ENCODE results near the gene MOG. TPM values are rescaled to one million over a fixed set of nuclear protein-coding genes. Genes with fewer than 3 reads are reported as not detected.

The MOG gene
- total and polyA plus RNA-seq, 2 donors (not counting 1 experiment from before 2014, with no cell fraction given): not detected

- Mint-ChIP-seq H3K4me3 (no peak overlapping the region), H3K9me3 (ENCODE audit: insufficient read depth) (no peaks in the 10 kb centered on the region), H3K27me3 (peaks cover 7% of the 10 kb centered on the region), H3K27ac (no peak overlapping the region), H3K4me1 (no peaks in the 10 kb centered on the region)
- Histone ChIP-seq H3K4me2 (replicated peaks; ENCODE audit: low read depth, low read length, poor library complexity, severe bottlenecking) (no peak overlapping the region), H3K79me2 (ENCODE audit: control insufficient read depth, insufficient read depth, low read length) (no peaks in the 10 kb centered on the region), H3K27me3 (replicated peaks in 1 of 4; ENCODE audit: control extremely low read depth in 1 of 4, control insufficient read depth in 3 of 4, insufficient read depth in 4 of 4, low read length in 3 of 4) (peaks cover 0 to 23% (median 10%) of the 10 kb centered on the region in 4 experiments), H3K4me1 (ENCODE audit: control insufficient read depth in 2 of 2, insufficient read depth in 2 of 2, low read length in 2 of 2) (no peaks in the 10 kb centered on the region), H3K9me3 (ENCODE audit: control extremely low read depth in 1 of 3, control insufficient read depth in 2 of 3, insufficient read depth in 1 of 3, low read length in 2 of 3) (no peaks in the 10 kb centered on the region), H3K4me3 (ENCODE audit: control extremely low read depth in 1 of 5, extremely low read depth in 1 of 5, insufficient read depth in 1 of 5, low read depth in 2 of 5, low read length in 4 of 5) (no peak overlapping the region), H4K20me1 (ENCODE audit: control insufficient read depth, insufficient read depth, low read length, poor library complexity, severe bottlenecking) (no peaks in the 10 kb centered on the region), H3K27ac (ENCODE audit: low read length in 2 of 2) (no peak overlapping the region), H3K36me3 (replicated peaks in 1 of 2; ENCODE audit: control extremely low read depth in 1 of 2, control insufficient read depth in 1 of 2, extremely low read depth in 1 of 2, insufficient read depth in 2 of 2, low read length in 1 of 2) (no peaks in the 10 kb centered on the region), H2AFZ (ENCODE audit: insufficient read depth, low read depth, low read length, poor library complexity, severe bottlenecking) (no peak overlapping the region), H3K9ac (ENCODE audit: low read length) (no peak overlapping the region)
- ATAC-seq (ENCODE audit: low read depth) (no peak), DNase-seq (no peak)
- 76% methylated on average over 4 of the region's 8 CpGs for WGBS (ENCODE audit: insufficient coverage)
- POLR2A ChIA-PET: interaction anchor here (0.6 kb wide), 1 partner anchor 1907 kb away, joined by 8 read pairs; no protein-coding TSS in a partner anchor
- CTCF ChIA-PET: interaction anchor here (1.2 to 8.1 kb wide), 2 partner anchors 14 to 25 kb away, joined by 3 to 87 read pairs; no protein-coding TSS in a partner anchor
- TF ChIP-seq, protein P1, sequence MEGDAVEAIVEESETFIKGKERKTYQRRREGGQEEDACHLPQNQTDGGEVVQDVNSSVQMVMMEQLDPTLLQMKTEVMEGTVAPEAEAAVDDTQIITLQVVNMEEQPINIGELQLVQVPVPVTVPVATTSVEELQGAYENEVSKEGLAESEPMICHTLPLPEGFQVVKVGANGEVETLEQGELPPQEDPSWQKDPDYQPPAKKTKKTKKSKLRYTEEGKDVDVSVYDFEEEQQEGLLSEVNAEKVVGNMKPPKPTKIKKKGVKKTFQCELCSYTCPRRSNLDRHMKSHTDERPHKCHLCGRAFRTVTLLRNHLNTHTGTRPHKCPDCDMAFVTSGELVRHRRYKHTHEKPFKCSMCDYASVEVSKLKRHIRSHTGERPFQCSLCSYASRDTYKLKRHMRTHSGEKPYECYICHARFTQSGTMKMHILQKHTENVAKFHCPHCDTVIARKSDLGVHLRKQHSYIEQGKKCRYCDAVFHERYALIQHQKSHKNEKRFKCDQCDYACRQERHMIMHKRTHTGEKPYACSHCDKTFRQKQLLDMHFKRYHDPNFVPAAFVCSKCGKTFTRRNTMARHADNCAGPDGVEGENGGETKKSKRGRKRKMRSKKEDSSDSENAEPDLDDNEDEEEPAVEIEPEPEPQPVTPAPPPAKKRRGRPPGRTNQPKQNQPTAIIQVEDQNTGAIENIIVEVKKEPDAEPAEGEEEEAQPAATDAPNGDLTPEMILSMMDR (IDR thresholded peaks at IDR 0.05): no peak
- no peak for TF ChIP-seq EZH2 (IDR thresholded peaks at IDR 0.05; ENCODE audit: borderline replicate concordance, insufficient read depth, low read depth, low read length, poor library complexity, severe bottlenecking)
- intact Hi-C loops (cut with micrococcal nuclease): no loop called here
Measured at GRCh38 chr6:29665942-29666825, 9.3 kb downstream of the MOG start.

- Mint-ChIP-seq H3K4me1 (no peaks in the 10 kb centered on the region), H3K27me3 (peaks cover 6% of the 10 kb centered on the region), H3K9me3 (ENCODE audit: insufficient read depth) (no peaks in the 10 kb centered on the region), H3K27ac (no peak overlapping the region), H3K4me3 (no peak overlapping the region)
- H3K4me1 ChIP-seq (ENCODE audit: control insufficient read depth in 2 of 2, insufficient read depth in 2 of 2, low read length in 2 of 2): no peaks in the 10 kb centered on the region
- H3K4me2 ChIP-seq (replicated peaks; ENCODE audit: low read depth, low read length, poor library complexity, severe bottlenecking): no peak overlapping the region
- H2AFZ ChIP-seq (ENCODE audit: insufficient read depth, low read depth, low read length, poor library complexity, severe bottlenecking): no peak overlapping the region
- CTCF ChIA-PET: interaction anchor here (8.1 kb wide), 1 partner anchor 15 kb away, joined by 87 read pairs; no protein-coding TSS in a partner anchor
- no peaks in the 10 kb centered on the region for H4K20me1 ChIP-seq (ENCODE audit: control insufficient read depth, insufficient read depth, low read length, poor library complexity, severe bottlenecking)
- peaks cover 0 to 26% (median 10%) of the 10 kb centered on the region in 4 experiments for H3K27me3 ChIP-seq (replicated peaks in 1 of 4; ENCODE audit: control extremely low read depth in 1 of 4, control insufficient read depth in 3 of 4, insufficient read depth in 4 of 4, low read length in 3 of 4)
- intact Hi-C loops (cut with micrococcal nuclease): no loop called here
- DNase-seq (no peak), ATAC-seq (ENCODE audit: low read depth) (no peak)
- no peaks in the 10 kb centered on the region for H3K9me3 ChIP-seq (ENCODE audit: control extremely low read depth in 1 of 3, control insufficient read depth in 2 of 3, insufficient read depth in 1 of 3, low read length in 2 of 3)
- no CpG with 5 or more reads among the region's 1 CpG for WGBS (ENCODE audit: insufficient coverage)
- no peak for TF ChIP-seq EZH2 (IDR thresholded peaks at IDR 0.05; ENCODE audit: borderline replicate concordance, insufficient read depth, low read depth, low read length, poor library complexity, severe bottlenecking)
- TF ChIP-seq, protein P1 (IDR thresholded peaks at IDR 0.05): no peak
- no peaks in the 10 kb centered on the region for H3K36me3 ChIP-seq (replicated peaks in 1 of 2; ENCODE audit: control extremely low read depth in 1 of 2, control insufficient read depth in 1 of 2, extremely low read depth in 1 of 2, insufficient read depth in 2 of 2, low read length in 1 of 2)
- no peak overlapping the region for H3K4me3 ChIP-seq (ENCODE audit: control extremely low read depth in 1 of 5, extremely low read depth in 1 of 5, insufficient read depth in 1 of 5, low read depth in 2 of 5, low read length in 4 of 5)
- H3K27ac ChIP-seq (ENCODE audit: low read length in 2 of 2): no peak overlapping the region
- H3K9ac ChIP-seq (ENCODE audit: low read length): no peak overlapping the region
- POLR2A ChIA-PET: no interaction called here
- no peaks in the 10 kb centered on the region for H3K79me2 ChIP-seq (ENCODE audit: control insufficient read depth, insufficient read depth, low read length)
Measured at GRCh38 chr6:29666826-29667130, 9.9 kb downstream of the MOG start.

Data from B cell (primary cell).